Tibial nerve (tissue), 4 donors: ENCODE data around the gene FXYD7. TPM values are rescaled to one million over a fixed set of nuclear protein-coding genes. Genes with fewer than 3 reads are reported as not detected.

Experiments
- DNase-seq, 2 donors: peaks; one replicate each; pipeline ENCODE4 v3.0.0-alpha.2; 2019; ENCODE audit warnings: low spot score in 2 of 2
- H3K27ac ChIP-seq, 4 donors: fragments of 200-600 bp; sonication (generic) in 3 of 4; one replicate each; pipeline ENCODE4 v1.5.1; 2017 to 2019; ENCODE audit warnings: mild to moderate bottlenecking in 1 of 4
- H3K27me3 ChIP-seq, 2 donors: fragments of 200-600 bp; sonication (generic) in 1 of 2; one replicate each; pipeline versions ENCODE4 v1.5.1 to v1.6.0; 2017 to 2019
- H3K36me3 ChIP-seq, 3 donors: fragments of 200-600 bp; sonication (generic); one replicate each; pipeline ENCODE4 v1.5.1; 2018 to 2019
- H3K4me1 ChIP-seq, 4 donors: fragments of 200-600 bp; sonication (generic) in 3 of 4; one replicate each; pipeline ENCODE4 v1.5.1; 2017 to 2019
- H3K4me3 ChIP-seq, 4 donors: fragments of 200-600 bp; sonication (generic) in 3 of 4; one replicate each; pipeline ENCODE4 v1.5.1; 2017 to 2019; ENCODE audit warnings: mild to moderate bottlenecking in 1 of 4, moderate library complexity in 1 of 4
- H3K9me3 ChIP-seq, 4 donors: fragments of 200-600 bp; sonication (generic) in 3 of 4; one replicate each; pipeline ENCODE4 v1.5.1; 2017 to 2019
- CTCF ChIP-seq, 5 experiments: fragments of 200-600 bp in 3 of 5; fragments of 450-650 bp in 2 of 5; sonication (generic) in 3 of 5; IDR thresholded peaks; one replicate each; pipeline ENCODE4 v1.5.1; 2016 to 2019; ENCODE audit warnings: antibody characterized with exemption in 5 of 5, mild to moderate bottlenecking in 3 of 5, moderate library complexity in 2 of 5
- EP300 ChIP-seq, 2 donors: sonication (generic); formaldehyde crosslinking; IDR thresholded peaks; one replicate each; pipeline ENCODE4 v1.6.1; 2017; ENCODE audit warnings: antibody characterized with exemption in 2 of 2, mild to moderate bottlenecking in 1 of 2
- POLR2A ChIP-seq, 2 donors: fragments of 450-650 bp; IDR thresholded peaks; one replicate each; pipeline ENCODE4 v1.6.1; 2017; ENCODE audit warnings: antibody characterized with exemption in 2 of 2, mild to moderate bottlenecking in 2 of 2, moderate library complexity in 2 of 2
- WGBS, 2 donors: methylation state at CpG; one replicate each; pipeline ENCODE4 v1.1.5; 2018; 5-methylcytosine and 5-hydroxymethylcytosine counted together
- total RNA-seq, 4 donors: library from RNA; depleted of rRNA; stranded (reverse); fragments of >200 nt; gene quantifications; one replicate each; pipeline ENCODE4 v1.1.0, GENCODE V29; 2016

FXYD7 gene
- total RNA-seq, 4 donors from 2014 or later, result 2.5 to 5.9 (median 5.7) TPM; not detected in 1

GRCh38 chr19:35125270-35125717 is 17.8 kb upstream of the FXYD7 start:
- Histone ChIP-seq H3K36me3 (peaks cover 0 to 1% (median 0%) of the 10 kb centered on the region in 3 donors), H3K4me3 (peak overlapping the region in 3 of 4 donors; percentile 27 to 56 (median 37)), H3K4me1 (peaks cover 0 to 85% (median 63%) of the 10 kb centered on the region in 4 donors), H3K27me3 (no peaks in the 10 kb centered on the region), H3K27ac (peak overlapping the region; percentile 82 to 99 (median 90)), H3K9me3 (no peaks in the 10 kb centered on the region)
- TF ChIP-seq EP300 (IDR thresholded peaks at IDR 0.05), result no peak
- TF ChIP-seq CTCF (IDR thresholded peaks at IDR 0.05), result no peak
- TF ChIP-seq POLR2A (IDR thresholded peaks at IDR 0.05), result no peak
- no peak for DNase-seq
- 56 to 72% methylated on average over 10 to 19 of the region's 19 CpGs for WGBS, 2 donors

- H3K4me1 ChIP-seq, result peaks cover 0 to 85% (median 56%) of the 10 kb centered on the region in 4 donors
- WGBS, 2 donors, result 47 to 62% methylated on average over 19 to 21 of the region's 35 CpGs
- H3K27ac ChIP-seq, result peak overlapping the region; percentile 82 to 99 (median 90)
- H3K27me3 ChIP-seq, result no peaks in the 10 kb centered on the region
- DNase-seq, result no peak
- no peak for TF ChIP-seq POLR2A (IDR thresholded peaks at IDR 0.05)
- no peak for TF ChIP-seq CTCF (IDR thresholded peaks at IDR 0.05)
- no peak for TF ChIP-seq EP300 (IDR thresholded peaks at IDR 0.05)
- peak overlapping the region; percentile 7 to 27 (median 18) for H3K4me3 ChIP-seq
- H3K9me3 ChIP-seq, result no peaks in the 10 kb centered on the region
- H3K36me3 ChIP-seq, result peaks cover 0 to 8% (median 0%) of the 10 kb centered on the region in 3 donors
Measured at GRCh38 chr19:35125749-35126623, 17.1 kb upstream of the FXYD7 start.

GRCh38 chr19:35126624-35126959 is 16.5 kb upstream of the FXYD7 start:
- H3K27ac ChIP-seq, result peak overlapping the region; percentile 82 to 99 (median 90)
- peaks cover 0 to 14% (median 0%) of the 10 kb centered on the region in 3 donors for H3K36me3 ChIP-seq
- peaks cover 0 to 83% (median 51%) of the 10 kb centered on the region in 4 donors for H3K4me1 ChIP-seq
- no peak for TF ChIP-seq CTCF (IDR thresholded peaks at IDR 0.05)
- peak in 1 of 2 donors; percentile 14 for TF ChIP-seq EP300 (IDR thresholded peaks at IDR 0.05)
- WGBS, 2 donors, result 30% methylated on average over 14 of the region's 20 CpGs; no CpG with 5 or more reads in 1 of the 2 donors
- H3K4me3 ChIP-seq, result peak overlapping the region; percentile 7 to 33 (median 20)
- H3K9me3 ChIP-seq, result no peaks in the 10 kb centered on the region
- no peak for DNase-seq
- no peaks in the 10 kb centered on the region for H3K27me3 ChIP-seq

GRCh38 chr19:35127871-35128270 is 15.2 kb upstream of the FXYD7 start:
- TF ChIP-seq EP300 (IDR thresholded peaks at IDR 0.05) (peak in 1 of 2 donors; percentile 20), CTCF (IDR thresholded peaks at IDR 0.05) (no peak), POLR2A (IDR thresholded peaks at IDR 0.05) (no peak)
- Histone ChIP-seq H3K27me3 (no peaks in the 10 kb centered on the region), H3K4me1 (peaks cover 0 to 70% (median 41%) of the 10 kb centered on the region in 4 donors), H3K9me3 (no peaks in the 10 kb centered on the region), H3K36me3 (peaks cover 0 to 21% (median 0%) of the 10 kb centered on the region in 3 donors), H3K27ac (peak overlapping the region in 3 of 4 donors; percentile 52 to 99 (median 96)), H3K4me3 (no peak overlapping the region)
- DNase-seq, result no peak
- WGBS, 2 donors, result 76 to 85% methylated on average over 7 of the region's 7 CpGs
